Epithelial cell of esophagus (primary cell): ENCODE data around the gene CNNM3.

ENCODE experiments used
- DNase-seq: peaks from one replicate; pipeline ENCODE4 v3.0.0; 2010; ENCODE audit warnings: low read depth
- H3K4me3 ChIP-seq: 2 replicates; pipeline ENCODE4 v1.5.1; 2011; ENCODE audit warnings: mild to moderate bottlenecking, low read length, control low read depth
- TF ChIP-seq, protein P1 (sequence below): IDR thresholded peaks from 2 replicates; pipeline ENCODE4 v1.5.1; 2011; ENCODE audit warnings: low read depth, mild to moderate bottlenecking, low read length, control low read depth, inconsistent platforms; ENCODE audit not compliant: insufficient read depth; ENCODE audit errors: missing control alignments

The CNNM3 gene

DNA sequence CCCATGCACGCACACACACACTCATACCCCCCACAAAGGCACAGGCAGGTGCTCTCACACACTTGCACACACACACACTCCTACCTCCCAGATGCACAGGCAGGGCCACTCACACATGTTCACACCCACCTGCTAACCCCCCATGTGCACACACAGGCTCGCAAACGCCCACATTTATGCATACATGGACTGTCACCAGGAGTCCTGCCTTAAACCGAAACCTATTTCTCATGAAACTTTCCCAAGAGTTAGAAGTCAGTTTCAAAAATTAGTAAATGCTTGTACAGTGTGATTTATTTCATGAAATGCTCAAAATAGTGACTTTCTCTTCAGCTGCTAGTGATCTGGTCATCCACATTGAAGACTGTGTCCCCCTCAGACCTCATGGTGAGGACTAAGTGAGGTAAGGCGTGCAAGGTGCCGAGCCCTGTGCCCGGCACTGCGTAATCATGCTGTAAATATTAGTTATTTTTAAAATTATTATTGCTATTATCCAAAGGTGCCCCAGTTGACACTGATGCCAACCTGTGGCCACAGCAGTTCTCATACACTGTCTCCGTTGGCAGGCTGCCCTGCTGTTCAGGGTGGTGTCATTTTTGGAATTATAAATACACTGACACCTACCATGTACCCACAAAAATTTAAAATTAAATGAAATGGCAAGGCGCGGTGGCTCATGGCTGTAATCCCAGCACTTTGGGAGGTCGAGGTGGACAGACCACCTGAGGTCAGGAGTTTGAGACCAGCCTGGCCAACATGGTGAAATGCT is 43.0 kb upstream of the CNNM3 start:
- TF ChIP-seq, protein P1, sequence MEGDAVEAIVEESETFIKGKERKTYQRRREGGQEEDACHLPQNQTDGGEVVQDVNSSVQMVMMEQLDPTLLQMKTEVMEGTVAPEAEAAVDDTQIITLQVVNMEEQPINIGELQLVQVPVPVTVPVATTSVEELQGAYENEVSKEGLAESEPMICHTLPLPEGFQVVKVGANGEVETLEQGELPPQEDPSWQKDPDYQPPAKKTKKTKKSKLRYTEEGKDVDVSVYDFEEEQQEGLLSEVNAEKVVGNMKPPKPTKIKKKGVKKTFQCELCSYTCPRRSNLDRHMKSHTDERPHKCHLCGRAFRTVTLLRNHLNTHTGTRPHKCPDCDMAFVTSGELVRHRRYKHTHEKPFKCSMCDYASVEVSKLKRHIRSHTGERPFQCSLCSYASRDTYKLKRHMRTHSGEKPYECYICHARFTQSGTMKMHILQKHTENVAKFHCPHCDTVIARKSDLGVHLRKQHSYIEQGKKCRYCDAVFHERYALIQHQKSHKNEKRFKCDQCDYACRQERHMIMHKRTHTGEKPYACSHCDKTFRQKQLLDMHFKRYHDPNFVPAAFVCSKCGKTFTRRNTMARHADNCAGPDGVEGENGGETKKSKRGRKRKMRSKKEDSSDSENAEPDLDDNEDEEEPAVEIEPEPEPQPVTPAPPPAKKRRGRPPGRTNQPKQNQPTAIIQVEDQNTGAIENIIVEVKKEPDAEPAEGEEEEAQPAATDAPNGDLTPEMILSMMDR, result no peak
- no peak for DNase-seq
- H3K4me3 ChIP-seq, result no peak overlapping the region

DNA sequence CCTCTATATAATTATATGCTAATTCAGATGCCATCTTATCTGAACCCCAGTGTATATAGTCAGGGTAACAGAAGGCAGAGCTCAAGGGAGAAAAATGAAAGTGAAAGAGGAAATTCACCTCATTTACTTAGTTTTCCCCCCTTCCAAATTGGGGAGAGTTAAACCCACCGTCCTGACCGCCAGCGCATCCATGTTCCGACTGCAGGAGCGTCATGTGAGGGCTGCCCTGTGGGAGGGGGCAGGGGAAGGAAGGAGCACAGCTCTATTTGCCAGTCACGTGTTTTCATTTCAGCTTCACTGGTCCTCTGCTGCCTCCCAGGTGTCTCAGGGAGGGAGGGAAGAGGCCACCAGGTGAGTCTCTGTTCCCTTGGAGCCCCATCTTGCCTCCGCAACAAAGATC is 42.1 kb upstream of the CNNM3 start:
- no peak for DNase-seq
- TF ChIP-seq, protein P1, result no peak
- no peak overlapping the region for H3K4me3 ChIP-seq

DNA sequence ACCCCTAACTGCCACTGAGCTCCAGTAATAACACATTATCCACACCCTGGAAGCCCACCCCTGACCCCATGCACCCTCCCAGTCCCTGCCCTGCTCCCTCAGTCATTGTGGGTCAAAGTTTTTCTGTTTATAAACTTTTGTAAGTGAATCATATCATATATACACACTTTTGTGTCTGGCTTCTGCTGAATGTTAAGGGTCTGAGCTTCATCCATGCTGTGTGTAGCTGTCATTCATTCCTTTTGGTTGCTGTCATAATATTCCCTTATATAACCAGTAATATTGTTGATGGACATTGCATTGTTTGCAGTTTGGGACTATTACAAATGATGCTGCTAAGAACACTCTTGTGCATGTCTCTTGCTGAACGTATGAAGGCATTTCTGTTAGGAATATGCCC is 40.9 kb upstream of the CNNM3 start:
- TF ChIP-seq, protein P1, result no peak
- no peak for DNase-seq
- no peak overlapping the region for H3K4me3 ChIP-seq

DNA sequence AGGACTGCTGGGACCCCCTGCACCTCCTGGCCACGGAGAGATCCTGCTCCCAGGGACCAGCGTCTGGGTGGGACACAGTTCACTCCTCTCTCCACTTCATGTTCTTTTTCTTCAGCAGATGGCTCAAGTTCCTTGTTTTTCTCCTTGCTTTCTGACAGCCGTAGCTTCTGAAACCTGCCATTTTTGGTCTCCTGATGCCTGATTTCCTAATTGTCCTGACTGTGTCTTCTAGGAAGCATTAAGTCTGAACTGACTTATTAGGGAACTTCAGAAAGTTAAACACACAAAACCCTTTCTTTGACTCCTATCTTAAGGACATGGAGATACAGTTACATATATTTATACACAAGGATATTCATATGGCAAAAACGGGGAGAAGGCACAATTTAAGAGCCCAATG is 32.7 kb upstream of the CNNM3 start:
- no peak for DNase-seq
- no peak overlapping the region for H3K4me3 ChIP-seq
- TF ChIP-seq, protein P1, result no peak

DNA sequence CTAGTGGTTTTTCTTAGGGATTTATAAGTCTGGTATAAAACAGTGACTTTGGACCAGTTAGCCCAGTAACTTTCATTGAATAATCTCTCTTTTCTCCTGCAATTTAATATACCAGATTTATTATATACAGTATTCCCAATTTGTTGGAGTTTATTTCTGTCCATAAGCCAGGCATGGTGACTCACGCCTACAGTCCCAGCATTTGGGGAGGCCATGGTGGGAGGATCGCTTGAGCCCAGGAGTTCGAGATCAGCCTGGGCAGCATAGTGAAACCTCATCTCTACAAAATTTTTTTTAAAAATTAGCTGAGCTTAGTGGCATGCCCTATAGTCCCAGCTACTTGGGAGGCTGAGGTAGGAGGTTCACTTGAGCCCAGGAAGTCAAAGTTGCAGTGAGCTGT is 28.7 kb upstream of the CNNM3 start:
- no peak overlapping the region for H3K4me3 ChIP-seq
- no peak for DNase-seq

DNA sequence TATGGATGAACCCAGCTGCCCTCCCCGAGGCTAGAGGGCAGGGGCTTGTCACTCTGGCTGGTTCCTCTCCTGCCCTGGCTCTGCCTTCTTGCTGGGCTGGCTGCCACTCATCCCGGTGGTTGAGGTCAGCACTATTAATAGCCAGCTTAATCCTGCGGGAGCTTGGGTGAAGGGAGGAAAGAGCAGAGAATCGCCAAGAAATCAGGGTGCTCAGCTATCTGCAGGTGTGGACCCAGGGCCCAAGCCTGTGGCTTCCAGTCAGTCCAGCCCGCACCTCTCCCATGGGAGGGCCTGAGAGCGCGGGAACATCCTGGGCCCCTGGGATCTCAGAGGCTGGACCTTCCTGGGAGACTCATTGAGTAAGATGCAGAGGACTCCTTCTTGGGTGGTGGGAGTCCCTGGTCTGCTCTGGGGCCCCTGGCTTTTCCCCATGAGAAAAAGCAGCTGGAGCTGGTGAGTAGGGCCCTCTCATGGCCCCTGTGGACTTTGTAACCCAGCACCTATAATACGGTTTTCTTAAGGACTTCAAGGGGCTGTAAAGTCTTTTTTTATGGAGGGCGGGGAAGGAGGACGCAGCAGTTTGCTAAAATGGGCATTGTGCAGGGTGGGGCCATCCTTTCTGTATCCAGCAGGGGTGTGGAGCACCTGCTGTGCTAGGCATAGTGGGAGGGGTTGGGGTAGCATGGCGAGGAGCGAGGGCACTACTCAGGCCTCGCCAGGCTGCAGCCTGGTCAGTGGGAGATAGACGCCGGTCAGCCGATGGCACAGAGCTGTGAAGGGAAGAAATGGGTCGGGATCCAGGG is 27.4 kb upstream of the CNNM3 start:
- TF ChIP-seq, protein P1, result no peak
- no peak overlapping the region for H3K4me3 ChIP-seq
- no peak for DNase-seq

More for the DNA sequence above, 28.7 kb upstream of the CNNM3 start:
- TF ChIP-seq, protein P1, result no peak
